Nephron progenitor cell (in vitro differentiated cells): ENCODE measurements around the gene PEX7.
"Not testable (repeated sequence)": the region's sequence is repeated elsewhere in the genome, so short reads cannot be mapped to it uniquely, and the experiment has no call there.

Experiments
- DNase-seq: peaks from one replicate; pipeline ENCODE4 v3.0.0; 2021
- H3K27ac Mint-ChIP-seq: 2 replicates; pipeline ENCODE4 v1.8.0; 2021; ENCODE audit warnings: mild to moderate bottlenecking, moderate library complexity, mixed read lengths
- H3K27me3 Mint-ChIP-seq: 2 replicates; pipeline ENCODE4 v1.8.0; 2021; ENCODE audit warnings: mild to moderate bottlenecking, low read depth, mixed read lengths; ENCODE audit not compliant: poor library complexity
- H3K36me3 Mint-ChIP-seq: 2 replicates; pipeline ENCODE4 v1.8.0; 2021; ENCODE audit warnings: low read depth, mixed read lengths
- H3K4me1 Mint-ChIP-seq: 2 replicates; pipeline ENCODE4 v1.8.0; 2021; ENCODE audit warnings: mixed read lengths
- H3K4me3 Mint-ChIP-seq: 2 replicates; pipeline ENCODE4 v1.8.0; 2021; ENCODE audit warnings: mild to moderate bottlenecking, moderate library complexity, mixed read lengths
- H3K9me3 Mint-ChIP-seq: 2 replicates; pipeline ENCODE4 v1.8.0; 2021; ENCODE audit warnings: mild to moderate bottlenecking, moderate library complexity, mixed read lengths
- TF ChIP-seq, protein P1 (sequence below): fragments of 200-600 bp; sonication (generic); IDR thresholded peaks from 2 replicates; pipeline ENCODE4 v1.5.0; 2021; ENCODE audit warnings: antibody characterized with exemption

PEX7 gene

DNA sequence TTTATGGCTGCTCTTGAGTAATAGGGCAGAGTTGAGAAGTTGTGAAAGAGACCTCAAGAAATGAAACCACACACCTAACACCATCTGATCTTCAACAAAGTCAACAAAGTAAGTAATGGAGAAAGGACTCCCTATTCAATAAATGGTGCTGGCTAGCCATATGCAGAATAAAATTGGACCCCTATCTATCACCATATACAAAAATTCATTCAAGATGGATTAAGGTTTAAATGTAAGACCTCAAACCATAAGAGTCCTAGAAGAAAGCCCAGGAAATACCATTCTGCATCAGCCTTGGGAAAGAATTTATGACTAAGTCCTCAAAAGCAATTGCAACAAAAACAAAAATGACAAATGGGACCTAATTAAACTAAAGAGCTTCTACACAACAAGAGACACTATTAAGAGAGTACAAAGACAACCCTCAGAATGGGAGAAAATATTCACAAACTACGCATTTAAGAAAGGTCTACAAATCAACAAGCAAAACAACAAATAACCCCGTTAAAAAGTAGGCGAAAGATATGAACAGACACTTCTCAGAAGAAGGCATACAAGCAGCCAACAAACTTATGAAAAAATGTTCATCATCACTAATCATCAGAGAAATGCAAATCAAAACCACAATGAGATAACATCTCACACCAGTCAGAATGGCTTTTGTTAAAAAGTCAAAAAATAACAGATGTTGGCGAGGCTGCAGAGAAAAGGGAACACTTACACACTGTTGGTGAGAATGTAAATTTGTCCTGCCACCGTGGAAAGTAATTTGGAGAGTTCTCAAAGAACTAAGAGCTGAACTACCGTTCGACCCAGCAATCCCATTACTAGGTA is 34.1 kb upstream of the PEX7 start:
- TF ChIP-seq, protein P1, sequence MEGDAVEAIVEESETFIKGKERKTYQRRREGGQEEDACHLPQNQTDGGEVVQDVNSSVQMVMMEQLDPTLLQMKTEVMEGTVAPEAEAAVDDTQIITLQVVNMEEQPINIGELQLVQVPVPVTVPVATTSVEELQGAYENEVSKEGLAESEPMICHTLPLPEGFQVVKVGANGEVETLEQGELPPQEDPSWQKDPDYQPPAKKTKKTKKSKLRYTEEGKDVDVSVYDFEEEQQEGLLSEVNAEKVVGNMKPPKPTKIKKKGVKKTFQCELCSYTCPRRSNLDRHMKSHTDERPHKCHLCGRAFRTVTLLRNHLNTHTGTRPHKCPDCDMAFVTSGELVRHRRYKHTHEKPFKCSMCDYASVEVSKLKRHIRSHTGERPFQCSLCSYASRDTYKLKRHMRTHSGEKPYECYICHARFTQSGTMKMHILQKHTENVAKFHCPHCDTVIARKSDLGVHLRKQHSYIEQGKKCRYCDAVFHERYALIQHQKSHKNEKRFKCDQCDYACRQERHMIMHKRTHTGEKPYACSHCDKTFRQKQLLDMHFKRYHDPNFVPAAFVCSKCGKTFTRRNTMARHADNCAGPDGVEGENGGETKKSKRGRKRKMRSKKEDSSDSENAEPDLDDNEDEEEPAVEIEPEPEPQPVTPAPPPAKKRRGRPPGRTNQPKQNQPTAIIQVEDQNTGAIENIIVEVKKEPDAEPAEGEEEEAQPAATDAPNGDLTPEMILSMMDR: no peak
- Mint-ChIP-seq H3K9me3 (no peaks in the 10 kb centered on the region), H3K27ac (no peak overlapping the region), H3K36me3 (no peaks in the 10 kb centered on the region), H3K4me3 (no peak overlapping the region), H3K27me3 (peaks cover 68% of the 10 kb centered on the region), H3K4me1 (peaks cover 9% of the 10 kb centered on the region)
- DNase-seq: no peak

DNA sequence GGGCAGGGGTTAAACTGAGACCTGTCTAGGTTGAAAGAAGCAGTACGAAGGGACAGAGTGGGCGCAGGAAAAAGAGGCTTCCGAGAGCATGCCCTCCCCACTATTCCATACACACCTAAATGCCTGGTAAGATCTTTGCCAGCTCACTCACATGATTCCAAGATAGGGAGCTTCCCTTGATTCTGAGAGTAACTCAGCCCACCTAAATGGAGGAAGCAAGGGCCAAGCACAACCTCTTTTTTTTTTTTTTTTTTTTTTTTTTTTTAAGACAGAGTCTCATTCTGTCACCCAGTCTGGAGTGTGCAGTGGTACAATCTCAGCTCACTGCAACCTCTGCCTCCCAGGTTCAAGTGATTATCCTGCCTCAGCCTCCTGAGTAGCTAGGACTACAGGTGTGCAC is 33.0 kb upstream of the PEX7 start:
- Mint-ChIP-seq H3K27me3 (peaks cover 74% of the 10 kb centered on the region), H3K4me1 (peaks cover 11% of the 10 kb centered on the region)
- H3K4me3 Mint-ChIP-seq, H3K36me3 Mint-ChIP-seq, H3K9me3 Mint-ChIP-seq, DNase-seq, H3K27ac Mint-ChIP-seq: not testable (repeated sequence)

DNA sequence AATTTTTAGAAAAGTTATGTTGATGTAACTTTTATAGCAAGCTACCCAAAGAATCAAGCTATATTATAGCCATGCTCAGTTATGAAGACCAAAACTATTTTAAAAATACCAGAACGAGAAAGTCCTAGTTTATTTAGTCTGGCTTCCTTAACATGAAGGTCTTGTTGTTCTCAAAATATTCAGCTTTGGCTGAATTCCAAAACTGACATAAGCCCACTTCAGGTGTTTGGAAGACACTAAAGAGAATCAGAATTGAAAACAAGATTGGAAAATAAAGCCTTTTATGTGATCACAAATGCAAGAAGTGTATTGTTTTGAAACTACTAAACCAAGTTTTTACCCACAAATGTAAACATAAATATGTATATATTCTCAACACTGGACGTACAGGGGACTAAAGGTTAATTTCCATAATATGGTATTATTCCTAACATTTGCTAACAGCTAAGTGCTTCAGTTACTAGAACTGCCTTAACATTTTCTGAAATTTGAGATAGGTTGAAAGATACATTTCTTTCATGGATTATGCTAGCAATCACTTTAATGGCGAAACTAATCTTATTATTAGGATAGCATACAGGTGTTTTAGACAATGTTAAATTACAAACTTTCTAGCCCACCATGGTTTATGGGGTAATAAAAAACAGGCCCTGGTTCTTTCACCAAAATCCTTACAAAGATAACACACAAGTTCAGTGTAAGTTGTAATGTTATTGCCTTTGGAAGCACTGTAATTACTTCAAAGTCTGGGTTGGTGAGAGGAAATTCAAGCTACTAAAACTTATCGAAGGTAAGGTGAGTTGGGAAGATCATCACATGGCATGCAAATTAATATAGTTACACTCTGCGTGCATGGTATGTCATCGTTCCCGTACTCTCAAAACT is 31.7 kb upstream of the PEX7 start:
- H3K27me3 Mint-ChIP-seq: peaks cover 76% of the 10 kb centered on the region
- TF ChIP-seq, protein P1: no peak
- DNase-seq: no peak
- H3K9me3 Mint-ChIP-seq: no peaks in the 10 kb centered on the region
- no peaks in the 10 kb centered on the region for H3K36me3 Mint-ChIP-seq
- peak overlapping the region; percentile 84 for H3K4me3 Mint-ChIP-seq
- H3K27ac Mint-ChIP-seq: no peak overlapping the region
- H3K4me1 Mint-ChIP-seq: peaks cover 11% of the 10 kb centered on the region

DNA sequence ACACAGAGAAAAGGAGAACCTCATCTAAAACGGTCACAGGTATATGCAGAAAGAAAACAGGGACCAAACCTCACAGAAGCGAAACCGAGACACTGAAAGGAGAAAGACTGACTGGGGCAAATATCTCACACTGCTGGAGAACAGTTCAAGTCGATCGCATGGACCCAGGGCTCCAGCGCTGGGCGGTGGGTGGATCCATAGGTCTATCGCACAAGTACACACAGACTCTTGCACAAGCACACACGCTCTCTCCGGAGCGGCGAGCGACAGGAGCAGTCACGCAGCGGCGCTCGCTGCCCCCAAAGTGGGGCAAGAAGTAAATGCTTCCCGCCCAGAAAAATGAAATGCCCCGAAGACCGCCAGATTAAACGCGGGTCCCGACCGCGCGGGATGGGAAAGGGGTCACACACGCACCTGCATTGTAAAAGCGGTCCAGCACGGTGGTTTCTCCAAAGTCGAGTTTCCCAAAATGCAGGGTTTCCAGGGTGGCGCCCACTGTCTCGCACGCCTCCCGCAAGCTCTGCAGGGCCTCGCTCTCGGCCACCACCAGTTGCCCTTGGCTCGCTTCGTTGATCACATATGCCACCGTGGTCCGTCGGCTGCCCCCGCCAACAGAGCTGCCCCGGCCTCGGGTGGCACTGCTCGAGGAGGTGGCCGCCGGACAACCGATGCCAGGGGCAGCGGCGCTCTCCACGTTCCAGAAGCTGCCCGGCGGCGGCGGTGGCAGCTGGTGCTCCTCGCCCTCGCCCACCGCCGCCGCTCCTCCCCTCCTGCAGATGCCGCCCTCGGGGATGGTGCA is 30.9 kb upstream of the PEX7 start:
- H3K36me3 Mint-ChIP-seq: no peaks in the 10 kb centered on the region
- H3K27me3 Mint-ChIP-seq: peaks cover 73% of the 10 kb centered on the region
- H3K4me1 Mint-ChIP-seq: peaks cover 11% of the 10 kb centered on the region
- no peaks in the 10 kb centered on the region for H3K9me3 Mint-ChIP-seq
- no peak overlapping the region for H3K27ac Mint-ChIP-seq
- TF ChIP-seq, protein P1: no peak
- peak; percentile 21 for DNase-seq
- peak overlapping the region; percentile 84 for H3K4me3 Mint-ChIP-seq

DNA sequence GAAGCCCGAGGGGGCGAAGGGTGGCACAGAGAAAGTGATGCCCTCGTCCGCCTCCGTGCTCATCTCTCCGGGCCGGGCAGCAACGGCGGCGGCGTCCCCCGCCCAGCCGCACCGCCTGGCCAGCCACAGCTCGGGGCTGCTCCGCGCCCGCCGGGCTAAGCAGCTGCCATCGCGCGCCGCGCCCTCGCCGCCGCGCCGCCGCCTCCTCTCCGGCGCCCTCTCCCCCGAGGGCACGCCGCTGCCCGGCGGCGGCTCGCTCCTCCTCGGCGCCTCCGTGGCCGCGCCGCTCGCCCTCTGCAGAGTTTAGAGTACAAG is 30.3 kb upstream of the PEX7 start:
- H3K4me1 Mint-ChIP-seq: peaks cover 11% of the 10 kb centered on the region
- TF ChIP-seq, protein P1: no peak
- H3K4me3 Mint-ChIP-seq: peak overlapping the region; percentile 48
- peaks cover 73% of the 10 kb centered on the region for H3K27me3 Mint-ChIP-seq
- DNase-seq: no peak
- H3K9me3 Mint-ChIP-seq: peaks cover 4% of the 10 kb centered on the region
- no peaks in the 10 kb centered on the region for H3K36me3 Mint-ChIP-seq
- H3K27ac Mint-ChIP-seq: no peak overlapping the region
